Ishikawa (cell line): ENCODE data around the gene CIPC.

Experiments
- EGR1 ChIP-seq: IDR thresholded peaks from 2 replicates; pipeline ENCODE4 v1.6.1; 2012
- FOXM1 ChIP-seq: IDR thresholded peaks from 2 replicates; pipeline ENCODE4 v1.6.1; 2012; ENCODE audit warnings: low read depth, borderline replicate concordance
- YY1 ChIP-seq: IDR thresholded peaks from 2 replicates; pipeline ENCODE4 v1.6.1; 2012; ENCODE audit warnings: low read depth
- TF ChIP-seq, protein P1 (sequence below): IDR thresholded peaks from 2 replicates; pipeline ENCODE4 v1.6.1; 2012

DNA sequence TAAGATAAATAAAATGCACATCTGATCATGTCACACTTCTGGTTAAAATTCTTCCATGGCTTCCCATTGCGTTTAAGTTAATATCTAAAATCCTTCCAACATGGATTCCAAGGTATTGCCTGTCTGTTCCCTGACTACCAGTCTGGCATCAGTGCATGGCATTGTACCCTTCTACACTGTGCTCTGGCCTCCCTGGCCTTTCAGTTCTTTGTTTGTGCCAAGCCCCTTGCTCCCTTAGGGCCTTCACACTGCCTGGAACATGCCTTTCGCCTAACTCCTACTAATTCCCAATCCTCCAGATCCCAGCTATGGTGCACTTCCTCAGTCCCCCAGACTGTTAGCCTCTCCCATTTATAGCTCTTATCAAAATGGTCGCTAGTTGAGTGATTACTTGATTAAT lies 6.3 kb downstream of the CIPC start:
- TF ChIP-seq YY1 (no peak), FOXM1 (no peak), EGR1 (no peak)
- TF ChIP-seq, protein P1, sequence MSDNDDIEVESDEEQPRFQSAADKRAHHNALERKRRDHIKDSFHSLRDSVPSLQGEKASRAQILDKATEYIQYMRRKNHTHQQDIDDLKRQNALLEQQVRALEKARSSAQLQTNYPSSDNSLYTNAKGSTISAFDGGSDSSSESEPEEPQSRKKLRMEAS: no peak
